ENCODE measurements around the gene CFH. TPM values are rescaled to one million over a fixed set of nuclear protein-coding genes. Genes with fewer than 3 reads are reported as not detected.

CFH gene
- total RNA-seq, 4 donors from 2014 or later = 164 to 268 (median 248) TPM

GRCh38 chr1:196651079-196651478 lies 764 bp upstream of the CFH start:
- Histone ChIP-seq H3K36me3 (no peaks in the 10 kb centered on the region), H3K4me1 (peaks cover 0 to 8% (median 6%) of the 10 kb centered on the region in 4 donors), H3K27me3 (no peaks in the 10 kb centered on the region), H3K9me3 (no peaks in the 10 kb centered on the region), H3K27ac (peak overlapping the region in 3 of 4 donors; percentile 13 to 74 (median 58)), H3K4me3 (no peak overlapping the region)
- TF ChIP-seq EP300 (IDR thresholded peaks at IDR 0.05) = no peak
- no peak for TF ChIP-seq CTCF (IDR thresholded peaks at IDR 0.05)
- TF ChIP-seq POLR2A (IDR thresholded peaks at IDR 0.05) = no peak
- WGBS, 2 donors = 61 to 65% methylated on average over 3 of the region's 3 CpGs
- DNase-seq (ENCODE audit: low spot score in 2 of 2) = no peak

GRCh38 chr1:196654271-196654670 lies 2.4 kb downstream of the CFH start:
- 28 to 32% methylated on average over 2 of the region's 2 CpGs for WGBS, 2 donors
- Histone ChIP-seq H3K27me3 (no peaks in the 10 kb centered on the region), H3K4me1 (peaks cover 0 to 13% (median 6%) of the 10 kb centered on the region in 4 donors), H3K36me3 (peaks cover 0 to 5% (median 0%) of the 10 kb centered on the region in 3 donors), H3K27ac (peak overlapping the region in 2 of 4 donors; percentile 13 to 74), H3K4me3 (peak overlapping the region in 3 of 4 donors; percentile 4 to 43 (median 22)), H3K9me3 (no peaks in the 10 kb centered on the region)
- no peak for DNase-seq (ENCODE audit: low spot score in 2 of 2)
- TF ChIP-seq POLR2A (IDR thresholded peaks at IDR 0.05) (no peak), CTCF (IDR thresholded peaks at IDR 0.05) (no peak)

- no peak for DNase-seq (ENCODE audit: low spot score in 2 of 2)
- no peaks in the 10 kb centered on the region for H3K9me3 ChIP-seq
- TF ChIP-seq POLR2A (IDR thresholded peaks at IDR 0.05) = no peak
- TF ChIP-seq EP300 (IDR thresholded peaks at IDR 0.05) = no peak
- TF ChIP-seq CTCF (IDR thresholded peaks at IDR 0.05) = no peak
- peak overlapping the region in 1 of 4 donors; percentile 43 for H3K4me3 ChIP-seq
- no peaks in the 10 kb centered on the region for H3K27me3 ChIP-seq
- H3K36me3 ChIP-seq = peaks cover 0 to 5% (median 0%) of the 10 kb centered on the region in 3 donors
- 89 to 95% methylated on average over 3 of the region's 3 CpGs for WGBS, 2 donors
- H3K27ac ChIP-seq = peak overlapping the region in 2 of 4 donors; percentile 47 to 74
- peaks cover 0 to 15% (median 6%) of the 10 kb centered on the region in 4 donors for H3K4me1 ChIP-seq
These were observed 3.2 kb downstream of the CFH start for GRCh38 chr1:196655071-196655470.

- 81 to 87% methylated on average over 3 of the region's 3 CpGs for WGBS, 2 donors
- H3K27me3 ChIP-seq = no peaks in the 10 kb centered on the region
- H3K9me3 ChIP-seq = no peaks in the 10 kb centered on the region
- H3K4me3 ChIP-seq = peak overlapping the region in 1 of 4 donors; percentile 43
- H3K36me3 ChIP-seq = peaks cover 0 to 5% (median 0%) of the 10 kb centered on the region in 3 donors
- H3K4me1 ChIP-seq = peaks cover 0 to 20% (median 6%) of the 10 kb centered on the region in 4 donors
- DNase-seq (ENCODE audit: low spot score in 2 of 2) = no peak
- peak overlapping the region in 2 of 4 donors; percentile 47 to 74 for H3K27ac ChIP-seq
- TF ChIP-seq EP300 (IDR thresholded peaks at IDR 0.05) = no peak
- TF ChIP-seq CTCF (IDR thresholded peaks at IDR 0.05) = no peak
- TF ChIP-seq POLR2A (IDR thresholded peaks at IDR 0.05) = no peak
These were observed 3.7 kb downstream of the CFH start for GRCh38 chr1:196655494-196655893.

- H3K27me3 ChIP-seq = no peaks in the 10 kb centered on the region
- WGBS, 2 donors = 80 to 82% methylated on average over 1 of the region's 1 CpG
- H3K36me3 ChIP-seq = peaks cover 0 to 5% (median 0%) of the 10 kb centered on the region in 3 donors
- TF ChIP-seq CTCF (IDR thresholded peaks at IDR 0.05) = no peak
- peaks cover 0 to 17% (median 0%) of the 10 kb centered on the region in 4 donors for H3K4me1 ChIP-seq
- no peak for DNase-seq (ENCODE audit: low spot score in 2 of 2)
- H3K27ac ChIP-seq = no peak overlapping the region
- H3K4me3 ChIP-seq = no peak overlapping the region
- H3K9me3 ChIP-seq = no peaks in the 10 kb centered on the region
These were observed 7.6 kb downstream of the CFH start for GRCh38 chr1:196659471-196659870.
